OCI-LY3 (cell line): ENCODE measurements around the gene CRTC3.

ENCODE experiments used
- H2AFZ ChIP-seq: fragments of 200-600, 300-600 bp; shearing (Covaris generic); 2 replicates; pipeline ENCODE4 v1.6.0; 2014; ENCODE audit warnings: antibody characterized with exemption, low read depth, low read length
- H3K27ac ChIP-seq: fragments of 200-600, 300-600 bp; sonication (generic); 2 replicates; pipeline ENCODE4 v1.5.1; 2014; ENCODE audit warnings: mild to moderate bottlenecking, low read length, moderate library complexity, mixed read lengths
- H3K27me3 ChIP-seq: fragments of 200-600, 300-600 bp; sonication (generic); 2 replicates; pipeline ENCODE4 v1.6.1; 2014; ENCODE audit warnings: low read depth, low read length, mixed read lengths
- H3K36me3 ChIP-seq: fragments of 200-600, 300-600 bp; sonication (generic); replicated peaks from 2 replicates; pipeline ENCODE3; 2014; ENCODE audit warnings: low read depth, low read length, mixed read lengths
- H3K4me1 ChIP-seq: fragments of 300-600, 200-600 bp; sonication (generic); 2 replicates; pipeline ENCODE4 v1.6.1; 2014; ENCODE audit warnings: low read length, mixed read lengths
- H3K4me2 ChIP-seq: fragments of 200-600, 300-600 bp; sonication (generic); 2 replicates; pipeline ENCODE4 v1.6.1; 2014; ENCODE audit warnings: low read length, mixed read lengths
- H3K4me3 ChIP-seq: fragments of 300-600, 200-600 bp; sonication (generic); 2 replicates; pipeline ENCODE4 v1.5.1; 2014; ENCODE audit warnings: antibody characterized with exemption, mild to moderate bottlenecking, low read length, moderate library complexity
- H3K79me2 ChIP-seq: fragments of 300-600, 200-600 bp; shearing (Covaris generic); 2 replicates; pipeline ENCODE4 v1.6.1; 2014; ENCODE audit warnings: mild to moderate bottlenecking, low read length, mixed read lengths
- H3K9ac ChIP-seq: fragments of 300-600, 200-600 bp; shearing (Covaris generic); 2 replicates; pipeline ENCODE4 v1.6.0; 2014; ENCODE audit warnings: mild to moderate bottlenecking, low read length, moderate library complexity
- H3K9me3 ChIP-seq: fragments of 200-600, 300-600 bp; shearing (Covaris generic); 2 replicates; pipeline ENCODE4 v1.6.1; 2014; ENCODE audit warnings: low read length, mixed read lengths; ENCODE audit not compliant: insufficient read depth
- H4K20me1 ChIP-seq: fragments of 200-600, 300-600 bp; sonication (generic); 2 replicates; pipeline ENCODE4 v1.6.1; 2016; ENCODE audit warnings: low read length, mixed read lengths; ENCODE audit not compliant: insufficient read depth
- CTCF ChIP-seq: fragments of 200-600, 300-600 bp; sonication (generic); IDR thresholded peaks from 2 replicates; pipeline ENCODE4 v1.5.1; 2014; ENCODE audit warnings: antibody characterized with exemption, low read length, low read depth
- EZH2phosphoT487 ChIP-seq: fragments of 200-600 bp; shearing (Covaris generic); IDR thresholded peaks from 2 replicates; pipeline ENCODE4 v1.6.1; 2018; ENCODE audit warnings: antibody characterized with exemption, mixed run types, low read depth

Gene CRTC3

GRCh38 chr15:90644952-90645725 is 115.4 kb downstream of the CRTC3 start:
- H3K9me3 ChIP-seq = no peaks in the 10 kb centered on the region
- no peak for TF ChIP-seq CTCF
- no peak for TF ChIP-seq EZH2phosphoT487
- H3K4me2 ChIP-seq = no peak overlapping the region
- H3K27me3 ChIP-seq = no peaks in the 10 kb centered on the region
- H4K20me1 ChIP-seq = no peaks in the 10 kb centered on the region
- peaks cover 8% of the 10 kb centered on the region for H3K4me1 ChIP-seq
- H3K36me3 ChIP-seq = peaks cover 13% of the 10 kb centered on the region
- H3K9ac ChIP-seq = no peak overlapping the region
- H2AFZ ChIP-seq = no peak overlapping the region
- no peaks in the 10 kb centered on the region for H3K79me2 ChIP-seq
- H3K4me3 ChIP-seq = no peak overlapping the region
- no peak overlapping the region for H3K27ac ChIP-seq

GRCh38 chr15:90645873-90646575 is 116.3 kb downstream of the CRTC3 start:
- Histone ChIP-seq H4K20me1 (no peaks in the 10 kb centered on the region), H3K4me2 (no peak overlapping the region), H3K27ac (no peak overlapping the region), H2AFZ (no peak overlapping the region), H3K4me1 (peaks cover 8% of the 10 kb centered on the region), H3K4me3 (no peak overlapping the region), H3K36me3 (peaks cover 13% of the 10 kb centered on the region), H3K9me3 (no peaks in the 10 kb centered on the region), H3K9ac (no peak overlapping the region), H3K27me3 (no peaks in the 10 kb centered on the region), H3K79me2 (no peaks in the 10 kb centered on the region)
- TF ChIP-seq CTCF = no peak
- no peak for TF ChIP-seq EZH2phosphoT487

GRCh38 chr15:90646662-90647305 is 117.1 kb downstream of the CRTC3 start:
- H3K4me2 ChIP-seq = no peak overlapping the region
- TF ChIP-seq EZH2phosphoT487 (no peak), CTCF (no peak)
- H3K27me3 ChIP-seq = no peaks in the 10 kb centered on the region
- no peaks in the 10 kb centered on the region for H4K20me1 ChIP-seq
- no peak overlapping the region for H3K4me3 ChIP-seq
- H3K27ac ChIP-seq = no peak overlapping the region
- peaks cover 13% of the 10 kb centered on the region for H3K36me3 ChIP-seq
- no peak overlapping the region for H3K9ac ChIP-seq
- H2AFZ ChIP-seq = no peak overlapping the region
- no peaks in the 10 kb centered on the region for H3K79me2 ChIP-seq
- no peaks in the 10 kb centered on the region for H3K9me3 ChIP-seq
- H3K4me1 ChIP-seq = peaks cover 8% of the 10 kb centered on the region

- no peak overlapping the region for H2AFZ ChIP-seq
- no peaks in the 10 kb centered on the region for H3K9me3 ChIP-seq
- TF ChIP-seq CTCF (no peak), EZH2phosphoT487 (no peak)
- no peaks in the 10 kb centered on the region for H3K79me2 ChIP-seq
- H4K20me1 ChIP-seq = no peaks in the 10 kb centered on the region
- H3K27me3 ChIP-seq = no peaks in the 10 kb centered on the region
- no peak overlapping the region for H3K27ac ChIP-seq
- H3K9ac ChIP-seq = no peak overlapping the region
- no peak overlapping the region for H3K4me2 ChIP-seq
- H3K4me1 ChIP-seq = peaks cover 8% of the 10 kb centered on the region
- H3K36me3 ChIP-seq = peaks cover 10% of the 10 kb centered on the region
- no peak overlapping the region for H3K4me3 ChIP-seq
These were observed 117.6 kb downstream of the CRTC3 start for GRCh38 chr15:90647326-90647725.
